HG02642 (cell line): Measurements from ENCODE around the gene STMND1.

ENCODE experiments used
- ATAC-seq: cut with Tn5 transposase; IDR thresholded peaks from one replicate; pipeline ENCODE4 v1.9.1; 2021; ENCODE audit warnings: mild to moderate bottlenecking; ENCODE audit not compliant: unreplicated experiment, poor library complexity

The STMND1 gene

GRCh38 chr6:17096652-17097051 lies 5.2 kb upstream of the STMND1 start:
- ATAC-seq = no peak

- no peak for ATAC-seq
These were observed 3.9 kb upstream of the STMND1 start for GRCh38 chr6:17097982-17098381.

- ATAC-seq = no peak
These were observed 3.3 kb upstream of the STMND1 start for GRCh38 chr6:17098538-17098937.

- no peak for ATAC-seq
These were observed 2.3 kb upstream of the STMND1 start for GRCh38 chr6:17099401-17100059.

- ATAC-seq = no peak
These were observed 1.0 kb upstream of the STMND1 start for GRCh38 chr6:17100806-17101205.

GRCh38 chr6:17102258-17102870 lies 514 bp downstream of the STMND1 start:
- no peak for ATAC-seq

GRCh38 chr6:17103715-17104114 lies 1.9 kb downstream of the STMND1 start:
- no peak for ATAC-seq

GRCh38 chr6:17107863-17108262 lies 6.0 kb downstream of the STMND1 start:
- ATAC-seq = no peak

GRCh38 chr6:17115251-17116116 lies 13.6 kb downstream of the STMND1 start:
- no peak for ATAC-seq

GRCh38 chr6:17116117-17116440 lies 14.2 kb downstream of the STMND1 start:
- ATAC-seq = no peak

GRCh38 chr6:17120019-17120418 lies 18.2 kb downstream of the STMND1 start:
- ATAC-seq = no peak

GRCh38 chr6:17125407-17125806 lies 23.6 kb downstream of the STMND1 start:
- ATAC-seq = no peak

GRCh38 chr6:17130786-17131185 lies 28.9 kb downstream of the STMND1 start:
- ATAC-seq = no peak

GRCh38 chr6:17132967-17133366 lies 31.1 kb downstream of the STMND1 start:
- ATAC-seq = no peak

- ATAC-seq = no peak
These were observed 36.2 kb downstream of the STMND1 start for GRCh38 chr6:17138033-17138432.

GRCh38 chr6:17144016-17144415 lies 42.2 kb downstream of the STMND1 start:
- no peak for ATAC-seq

- no peak for ATAC-seq
These were observed 47.7 kb downstream of the STMND1 start for GRCh38 chr6:17149571-17149970.

GRCh38 chr6:17150096-17150495 lies 48.2 kb downstream of the STMND1 start:
- no peak for ATAC-seq

- ATAC-seq = no peak
These were observed 50.0 kb downstream of the STMND1 start for GRCh38 chr6:17151888-17152287.

- ATAC-seq = no peak
These were observed 50.9 kb downstream of the STMND1 start for GRCh38 chr6:17152703-17153102.

GRCh38 chr6:17156112-17156921 lies 54.5 kb downstream of the STMND1 start:
- no peak for ATAC-seq
